NCI-H1417 treated with DMSO at 0.1 percent for 48 hours (cell line): Measurements from ENCODE around the gene TAS2R14.

Experiments
- DNase-seq: peaks from one replicate; lab custom pipeline; 2025; lab: John Stamatoyannopoulos, UW

Gene TAS2R14

GRCh38 chr12:10904686-10905085 is 34.4 kb downstream of the TAS2R14 start:
- no peak for DNase-seq

- DNase-seq: no peak
These were observed 37.6 kb downstream of the TAS2R14 start for GRCh38 chr12:10901427-10901826.

GRCh38 chr12:10900972-10901371 is 38.1 kb downstream of the TAS2R14 start:
- DNase-seq: no peak

- no peak for DNase-seq
These were observed 38.5 kb downstream of the TAS2R14 start for GRCh38 chr12:10900530-10900929.

GRCh38 chr12:10896854-10897253 is 42.2 kb downstream of the TAS2R14 start:
- DNase-seq: no peak

GRCh38 chr12:10891937-10892336 is 47.1 kb downstream of the TAS2R14 start:
- no peak for DNase-seq

GRCh38 chr12:10889226-10889625 is 49.8 kb downstream of the TAS2R14 start:
- DNase-seq: no peak
